SU-DHL-6 (cell line): ENCODE measurements around the gene TMEM45B.
"Not testable (repeated sequence)": the region's sequence is repeated elsewhere in the genome, so short reads cannot be mapped to it uniquely, and the experiment has no call there.

Source experiments
- CTCF ChIP-seq: fragments of 200-600 bp; sonication (generic); IDR thresholded peaks from one replicate; pipeline ENCODE4 v1.5.1; 2017; ENCODE audit warnings: antibody characterized with exemption, mild to moderate bottlenecking, low read length, moderate library complexity; ENCODE audit not compliant: insufficient read depth, poor library complexity, severe bottlenecking
- EZH2phosphoT487 ChIP-seq: fragments of 200-600 bp; sonication (generic), shearing (Covaris generic); conservative IDR thresholded peaks from 2 replicates; pipeline ENCODE4 v1.6.1; 2018; ENCODE audit warnings: mild to moderate bottlenecking, antibody characterized with exemption, low read length, moderate library complexity, mixed read lengths

- TF ChIP-seq CTCF, EZH2phosphoT487: not testable (repeated sequence)
These were observed 15.6 kb downstream of the TMEM45B start for GRCh38 chr11:129831227-129831626.
